Tibial artery (tissue), 4 donors: ENCODE measurements around the gene DBH.

ENCODE experiments used
- DNase-seq, 2 donors: peaks; one replicate each; pipeline ENCODE4 v3.0.0-alpha.2; 2019
- H3K27ac ChIP-seq, 2 donors: fragments of 200-600 bp; sonication (generic) in 1 of 2; 1 replicate in 1 of 2; 2 replicates in 1 of 2; pipeline ENCODE4 v1.5.1; 2018 to 2019; ENCODE audit warnings: mild to moderate bottlenecking in 1 of 2
- H3K27me3 ChIP-seq, 2 donors: fragments of 200-600 bp; sonication (generic) in 1 of 2; one replicate each; pipeline versions ENCODE4 v1.5.1 to v1.6.0; 2016 to 2019
- H3K36me3 ChIP-seq, 3 donors: fragments of 200-600 bp; sonication (generic) in 2 of 3; one replicate each; pipeline ENCODE4 v1.5.1; 2016 to 2019; ENCODE audit warnings: mild to moderate bottlenecking in 2 of 3
- H3K4me1 ChIP-seq, 4 donors: fragments of 200-600 bp; sonication (generic) in 2 of 4; 1 replicate in 3 of 4; 2 replicates in 1 of 4; pipeline ENCODE4 v1.5.1; 2016 to 2019
- H3K4me3 ChIP-seq, 2 donors: fragments of 200-600 bp; sonication (generic) in 1 of 2; 1 replicate in 1 of 2; 2 replicates in 1 of 2; pipeline ENCODE4 v1.5.1; 2018 to 2019; ENCODE audit warnings: mild to moderate bottlenecking in 2 of 2
- H3K9me3 ChIP-seq, 3 donors: fragments of 200-600 bp; sonication (generic) in 1 of 3; one replicate each; pipeline ENCODE4 v1.5.1; 2016 to 2019
- intact Hi-C: fragments of 100-400 bp; cut with DNase I; formaldehyde crosslinking; loops from one replicate; pipeline ENCODE4 v1.15.0; 2023; ENCODE audit warnings: low total_unique reads
- TF ChIP-seq, protein P1 (sequence below), 2 experiments: fragments of 200-600 bp in 1 of 2; fragments of 450-650 bp in 1 of 2; IDR thresholded peaks; one replicate each; pipeline ENCODE4 v1.5.1; 2017 to 2019; ENCODE audit warnings: antibody characterized with exemption in 2 of 2, mild to moderate bottlenecking in 1 of 2, moderate library complexity in 1 of 2

The DBH gene

DNA sequence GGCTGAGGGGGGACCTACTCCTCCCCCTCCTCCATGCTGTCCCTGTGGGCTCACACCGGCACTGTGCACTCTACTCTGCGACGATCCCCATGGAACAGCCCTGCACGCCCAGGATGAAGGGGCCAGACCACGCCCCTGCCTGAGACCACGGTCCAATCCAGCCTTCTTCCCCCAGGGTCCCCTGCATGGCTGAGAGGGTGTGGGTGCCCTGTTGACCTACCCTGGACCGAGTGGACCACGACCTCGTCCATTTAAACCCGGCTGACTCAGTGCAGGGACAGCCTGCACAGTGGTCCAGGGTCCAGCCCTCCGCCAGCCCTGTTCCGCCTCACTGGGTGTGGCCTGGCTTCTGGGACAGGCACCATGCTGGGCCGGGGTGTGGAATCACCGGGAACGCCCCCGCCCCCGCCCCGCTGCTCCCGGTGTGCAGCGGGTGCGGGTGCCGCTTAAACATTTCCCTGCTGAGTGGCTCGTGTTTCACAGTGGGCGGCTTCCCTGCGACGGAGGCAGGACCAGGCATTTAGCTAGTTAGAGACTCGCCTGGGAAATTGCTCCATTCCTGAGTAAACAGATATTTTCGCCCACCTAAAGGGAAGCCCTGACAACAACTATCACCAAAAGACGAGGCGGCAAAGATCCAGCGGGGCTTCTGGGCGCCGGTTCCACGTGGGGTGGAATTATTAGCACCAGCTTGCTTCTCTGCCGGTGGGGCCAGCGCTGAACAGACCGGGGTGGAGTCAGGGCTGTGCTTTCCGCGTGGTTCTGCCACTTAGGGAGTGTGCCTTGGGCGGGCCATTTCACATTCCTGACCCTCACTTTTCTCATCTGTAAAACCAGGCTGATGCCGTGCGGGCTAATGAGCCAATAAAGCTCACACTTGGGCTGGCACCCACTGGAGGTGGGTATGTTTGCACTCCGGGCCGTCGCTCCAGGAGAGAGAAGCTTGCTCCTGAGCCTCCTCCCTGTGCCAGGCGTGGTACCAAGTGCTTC lies 22.6 kb downstream of the DBH start:
- no peak overlapping the region for H3K27ac ChIP-seq
- peaks cover 0 to 92% of the 10 kb centered on the region in 2 donors for H3K27me3 ChIP-seq
- no peaks in the 10 kb centered on the region for H3K9me3 ChIP-seq
- no peak for DNase-seq
- H3K4me3 ChIP-seq = peak overlapping the region in 1 of 2 donors; percentile 29
- TF ChIP-seq, protein P1, sequence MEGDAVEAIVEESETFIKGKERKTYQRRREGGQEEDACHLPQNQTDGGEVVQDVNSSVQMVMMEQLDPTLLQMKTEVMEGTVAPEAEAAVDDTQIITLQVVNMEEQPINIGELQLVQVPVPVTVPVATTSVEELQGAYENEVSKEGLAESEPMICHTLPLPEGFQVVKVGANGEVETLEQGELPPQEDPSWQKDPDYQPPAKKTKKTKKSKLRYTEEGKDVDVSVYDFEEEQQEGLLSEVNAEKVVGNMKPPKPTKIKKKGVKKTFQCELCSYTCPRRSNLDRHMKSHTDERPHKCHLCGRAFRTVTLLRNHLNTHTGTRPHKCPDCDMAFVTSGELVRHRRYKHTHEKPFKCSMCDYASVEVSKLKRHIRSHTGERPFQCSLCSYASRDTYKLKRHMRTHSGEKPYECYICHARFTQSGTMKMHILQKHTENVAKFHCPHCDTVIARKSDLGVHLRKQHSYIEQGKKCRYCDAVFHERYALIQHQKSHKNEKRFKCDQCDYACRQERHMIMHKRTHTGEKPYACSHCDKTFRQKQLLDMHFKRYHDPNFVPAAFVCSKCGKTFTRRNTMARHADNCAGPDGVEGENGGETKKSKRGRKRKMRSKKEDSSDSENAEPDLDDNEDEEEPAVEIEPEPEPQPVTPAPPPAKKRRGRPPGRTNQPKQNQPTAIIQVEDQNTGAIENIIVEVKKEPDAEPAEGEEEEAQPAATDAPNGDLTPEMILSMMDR (IDR thresholded peaks at IDR 0.05) = no peak
- intact Hi-C loops = no loop called here
- H3K36me3 ChIP-seq = no peaks in the 10 kb centered on the region
- peaks cover 0 to 14% (median 13%) of the 10 kb centered on the region in 4 donors for H3K4me1 ChIP-seq

DNA sequence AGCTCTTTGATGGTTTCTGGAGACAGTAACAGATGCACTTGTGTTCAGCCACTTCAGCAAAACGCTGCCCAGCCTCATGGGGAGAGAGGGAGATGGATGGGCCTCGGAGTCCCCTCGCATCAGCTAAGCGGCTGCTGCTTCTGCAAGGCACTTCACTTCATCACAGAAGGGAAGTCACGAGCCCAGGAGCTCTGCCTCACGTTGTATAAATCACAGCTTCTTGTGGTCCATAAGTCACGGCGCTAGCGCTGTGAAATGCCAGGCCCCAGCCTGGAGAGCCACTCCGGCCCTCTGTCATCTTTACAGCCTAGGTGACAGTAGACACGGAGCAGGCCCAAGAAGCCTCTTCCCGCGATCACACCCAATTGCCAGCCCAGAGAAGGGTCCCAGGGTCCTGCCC lies 23.4 kb downstream of the DBH start:
- Histone ChIP-seq H3K36me3 (no peaks in the 10 kb centered on the region), H3K9me3 (no peaks in the 10 kb centered on the region), H3K27ac (no peak overlapping the region), H3K4me1 (peaks cover 0 to 14% (median 13%) of the 10 kb centered on the region in 4 donors), H3K27me3 (peaks cover 0 to 94% of the 10 kb centered on the region in 2 donors), H3K4me3 (no peak overlapping the region)
- DNase-seq = no peak
- TF ChIP-seq, protein P1 (IDR thresholded peaks at IDR 0.05) = no peak
- intact Hi-C loops = no loop called here

DNA sequence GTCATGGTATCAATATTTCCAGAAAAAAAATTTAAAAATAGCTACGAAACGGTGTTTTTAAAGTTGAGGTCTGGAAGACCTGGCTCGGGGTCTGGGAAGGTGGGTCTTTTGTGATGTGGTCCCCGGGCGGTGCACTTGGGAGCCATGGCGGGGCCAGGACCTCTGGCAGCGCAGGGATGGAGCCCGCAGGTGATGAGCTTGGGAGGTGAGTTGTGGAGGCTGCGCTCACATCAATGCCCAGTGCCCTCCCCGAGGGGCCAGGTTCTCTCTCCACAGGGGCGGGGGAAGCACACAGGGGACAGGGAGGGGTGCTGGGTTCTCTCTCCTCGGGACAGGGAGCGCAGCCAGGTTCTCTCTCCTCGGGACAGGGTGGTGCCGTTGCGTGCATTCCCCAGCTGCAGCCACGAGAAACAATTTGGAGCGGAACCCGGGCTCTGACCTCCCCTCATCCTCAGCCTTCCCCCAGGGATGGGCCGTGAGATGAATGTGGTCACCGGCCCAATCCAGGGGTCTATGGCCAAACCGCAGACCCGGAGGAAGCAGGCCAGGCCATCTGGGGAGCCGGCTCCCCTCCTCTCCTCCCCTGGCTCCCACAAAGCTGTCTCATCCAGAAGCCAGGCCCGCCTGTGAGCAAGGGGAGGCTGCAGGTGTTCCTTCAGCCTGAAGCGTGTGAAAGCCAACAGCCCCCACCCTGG lies 25.8 kb downstream of the DBH start:
- H3K27ac ChIP-seq = no peak overlapping the region
- TF ChIP-seq, protein P1 (IDR thresholded peaks at IDR 0.05) = no peak
- intact Hi-C loops = no loop called here
- peaks cover 0 to 14% (median 13%) of the 10 kb centered on the region in 4 donors for H3K4me1 ChIP-seq
- peaks cover 0 to 93% of the 10 kb centered on the region in 2 donors for H3K27me3 ChIP-seq
- H3K36me3 ChIP-seq = no peaks in the 10 kb centered on the region
- no peak overlapping the region for H3K4me3 ChIP-seq
- DNase-seq = no peak
- H3K9me3 ChIP-seq = no peaks in the 10 kb centered on the region

DNA sequence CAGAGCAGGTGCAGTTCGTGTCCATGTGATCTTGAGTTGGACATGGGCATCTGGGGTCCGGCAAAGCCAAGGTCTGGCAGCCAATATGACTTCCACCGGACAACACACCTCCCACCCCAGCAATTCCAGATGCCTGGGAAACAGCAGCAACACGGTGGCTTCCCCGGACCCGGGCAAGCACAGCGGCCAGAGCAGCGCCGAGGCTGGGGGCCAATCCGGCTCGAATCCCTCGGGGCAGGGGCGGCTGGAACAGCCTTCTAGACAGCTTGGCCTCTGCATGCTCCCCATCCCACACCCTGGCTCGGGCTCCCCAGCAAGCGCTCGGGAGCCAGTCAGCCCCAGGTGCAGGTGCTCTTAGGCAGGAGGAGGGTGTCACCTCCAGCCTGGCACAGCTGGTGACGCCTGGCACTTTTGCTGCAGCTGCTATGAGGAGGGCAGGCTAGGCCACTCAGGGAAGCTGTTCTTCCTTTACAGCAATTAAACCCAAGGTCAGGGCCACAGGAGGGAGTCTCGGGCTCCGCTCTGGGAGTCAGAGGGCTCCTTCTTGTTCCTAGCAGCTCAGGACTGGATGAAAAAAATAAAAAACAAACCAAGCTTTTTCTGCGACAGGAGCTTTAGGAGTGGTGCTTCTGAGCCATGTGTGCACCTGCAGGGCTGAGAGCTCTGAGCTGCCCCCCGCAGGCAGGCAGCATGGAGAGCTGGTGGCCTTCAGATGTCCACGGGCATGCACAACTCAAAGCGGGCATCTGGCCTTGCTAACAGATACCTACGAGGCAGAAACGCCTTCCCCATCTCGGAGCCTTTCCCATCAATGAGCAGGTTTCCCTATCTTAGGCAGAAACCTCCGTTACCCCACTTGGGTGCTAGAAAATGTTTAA lies 28.2 kb downstream of the DBH start:
- TF ChIP-seq, protein P1 (IDR thresholded peaks at IDR 0.05) = no peak
- Histone ChIP-seq H3K27me3 (peaks cover 0 to 76% of the 10 kb centered on the region in 2 donors), H3K9me3 (no peaks in the 10 kb centered on the region), H3K4me3 (no peak overlapping the region), H3K36me3 (no peaks in the 10 kb centered on the region), H3K27ac (no peak overlapping the region), H3K4me1 (peaks cover 0 to 1% (median 0%) of the 10 kb centered on the region in 4 donors)
- no peak for DNase-seq
- intact Hi-C loops = no loop called here

DNA sequence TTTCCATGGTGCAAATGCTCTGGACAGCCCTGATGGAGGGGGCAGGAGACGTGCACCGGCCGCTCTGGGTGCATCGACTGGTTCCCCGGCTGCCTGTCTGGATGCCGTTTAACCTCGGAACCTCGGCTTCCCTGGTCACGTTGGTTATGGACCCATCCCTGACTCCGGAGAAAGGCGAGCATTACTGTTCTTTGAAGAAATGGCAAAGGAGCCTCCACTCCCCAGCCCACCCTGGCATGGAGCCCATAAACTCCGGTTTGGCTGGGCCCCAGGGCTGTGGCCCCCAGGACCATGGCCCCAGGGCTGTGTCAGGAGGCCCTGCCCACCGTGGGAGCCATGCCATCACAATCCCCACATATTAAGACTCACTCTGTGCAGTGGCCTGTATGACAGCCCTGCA lies 28.9 kb downstream of the DBH start:
- no peak overlapping the region for H3K27ac ChIP-seq
- no peak for DNase-seq
- H3K27me3 ChIP-seq = peaks cover 0 to 74% of the 10 kb centered on the region in 2 donors
- no peaks in the 10 kb centered on the region for H3K9me3 ChIP-seq
- H3K4me1 ChIP-seq = no peaks in the 10 kb centered on the region
- TF ChIP-seq, protein P1 (IDR thresholded peaks at IDR 0.05) = no peak
- H3K36me3 ChIP-seq = no peaks in the 10 kb centered on the region
- intact Hi-C loops = no loop called here
- no peak overlapping the region for H3K4me3 ChIP-seq
